Measurements from ENCODE around the gene ERN2. TPM values are rescaled to one million over a fixed set of nuclear protein-coding genes. Genes with fewer than 3 reads are reported as not detected.

The ERN2 gene
- polyA plus RNA-seq, 3 donors, result not detected

DNA sequence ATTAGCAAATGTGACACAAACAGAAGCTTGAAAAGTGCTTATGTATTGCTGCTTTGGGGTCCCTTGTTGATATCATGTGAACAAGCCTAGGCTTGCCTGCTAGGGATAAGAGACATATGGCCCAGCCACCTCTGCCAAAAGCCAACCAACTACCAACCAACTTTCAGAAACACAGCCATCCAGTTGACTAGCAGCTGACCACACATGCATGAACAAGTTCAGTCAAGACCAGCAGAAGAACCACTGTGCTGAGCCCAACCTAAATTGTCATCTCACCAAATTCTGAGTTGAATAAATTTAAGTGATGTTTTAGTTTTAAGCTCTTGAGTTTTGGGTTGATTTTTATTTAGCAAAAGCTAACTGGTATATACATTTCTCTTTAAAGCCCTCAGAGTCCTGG is 3.5 kb downstream of the ERN2 start:
- peaks cover 37 to 50% (median 46%) of the 10 kb centered on the region in 3 donors for H3K27me3 Mint-ChIP-seq (ENCODE audit: low read depth in 3 of 3)
- H3K36me3 ChIP-seq (replicated peaks in 1 of 2; ENCODE audit: control insufficient read depth in 1 of 2, insufficient read depth in 2 of 2, low read length in 2 of 2), result no peaks in the 10 kb centered on the region
- H3K4me3 ChIP-seq (replicated peaks in 1 of 3; ENCODE audit: low read depth in 2 of 3, low read length in 3 of 3), result no peak overlapping the region
- H3K4me1 ChIP-seq (ENCODE audit: control insufficient read depth in 1 of 2, insufficient read depth in 2 of 2, low read length in 2 of 2), result no peaks in the 10 kb centered on the region
- no peaks in the 10 kb centered on the region for H3K79me2 ChIP-seq (ENCODE audit: insufficient read depth, low read length)
- no peak overlapping the region for H3K27ac Mint-ChIP-seq
- H2AFZ ChIP-seq (ENCODE audit: insufficient read depth, low read depth, low read length, poor library complexity, severe bottlenecking), result no peak overlapping the region
- H3K4me1 Mint-ChIP-seq, result peaks cover 2% of the 10 kb centered on the region
- H3K9ac ChIP-seq (ENCODE audit: insufficient read depth, low read length, poor library complexity, severe bottlenecking), result no peak overlapping the region
- H3K27me3 ChIP-seq (ENCODE audit: control insufficient read depth in 2 of 2, insufficient read depth in 2 of 2, low read length in 2 of 2), result peaks cover 15 to 31% of the 10 kb centered on the region in 2 donors
- H3K27ac ChIP-seq (ENCODE audit: low read depth in 1 of 2, low read length in 2 of 2), result no peak overlapping the region
- no peaks in the 10 kb centered on the region for H4K20me1 ChIP-seq (ENCODE audit: insufficient read depth, low read length)
- no peaks in the 10 kb centered on the region for H3K36me3 Mint-ChIP-seq
- no peak for DNase-seq
- H3K9me3 ChIP-seq (replicated peaks in 1 of 2; ENCODE audit: control insufficient read depth in 1 of 2, insufficient read depth in 1 of 2, low read length in 2 of 2), result peaks cover 8 to 16% of the 10 kb centered on the region in 2 donors
- no peak overlapping the region for H3K4me3 Mint-ChIP-seq
- intact Hi-C loops (cut with micrococcal nuclease), result no loop called here
- no peak overlapping the region for H3K4me2 ChIP-seq (replicated peaks; ENCODE audit: extremely low read depth, low read length, poor library complexity, severe bottlenecking)
- TF ChIP-seq, protein P1, sequence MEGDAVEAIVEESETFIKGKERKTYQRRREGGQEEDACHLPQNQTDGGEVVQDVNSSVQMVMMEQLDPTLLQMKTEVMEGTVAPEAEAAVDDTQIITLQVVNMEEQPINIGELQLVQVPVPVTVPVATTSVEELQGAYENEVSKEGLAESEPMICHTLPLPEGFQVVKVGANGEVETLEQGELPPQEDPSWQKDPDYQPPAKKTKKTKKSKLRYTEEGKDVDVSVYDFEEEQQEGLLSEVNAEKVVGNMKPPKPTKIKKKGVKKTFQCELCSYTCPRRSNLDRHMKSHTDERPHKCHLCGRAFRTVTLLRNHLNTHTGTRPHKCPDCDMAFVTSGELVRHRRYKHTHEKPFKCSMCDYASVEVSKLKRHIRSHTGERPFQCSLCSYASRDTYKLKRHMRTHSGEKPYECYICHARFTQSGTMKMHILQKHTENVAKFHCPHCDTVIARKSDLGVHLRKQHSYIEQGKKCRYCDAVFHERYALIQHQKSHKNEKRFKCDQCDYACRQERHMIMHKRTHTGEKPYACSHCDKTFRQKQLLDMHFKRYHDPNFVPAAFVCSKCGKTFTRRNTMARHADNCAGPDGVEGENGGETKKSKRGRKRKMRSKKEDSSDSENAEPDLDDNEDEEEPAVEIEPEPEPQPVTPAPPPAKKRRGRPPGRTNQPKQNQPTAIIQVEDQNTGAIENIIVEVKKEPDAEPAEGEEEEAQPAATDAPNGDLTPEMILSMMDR (IDR thresholded peaks at IDR 0.05), result no peak
- H3K9me3 Mint-ChIP-seq, result peaks cover 4 to 25% (median 21%) of the 10 kb centered on the region in 7 donors

DNA sequence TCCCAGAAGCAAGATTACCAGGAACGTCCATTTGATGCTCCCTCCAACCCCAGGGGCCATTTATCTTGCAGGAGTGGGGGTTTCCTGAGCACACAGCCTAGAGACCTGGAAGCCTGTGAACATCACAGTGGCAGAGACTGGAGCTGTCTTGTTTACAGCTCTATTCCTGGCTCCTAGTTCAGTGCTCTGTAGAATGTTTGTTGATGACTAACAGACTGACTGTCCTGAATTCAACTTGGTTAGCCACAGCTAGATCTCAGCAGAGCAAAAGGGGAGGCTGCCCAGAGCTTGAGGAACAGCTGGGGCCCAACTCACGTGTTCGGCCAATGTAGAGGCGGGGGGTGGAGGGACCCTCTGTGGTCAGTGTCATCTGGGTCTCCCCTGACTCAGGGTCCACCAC is 6.6 kb downstream of the ERN2 start:
- Histone ChIP-seq H3K4me3 (replicated peaks in 1 of 3; ENCODE audit: low read depth in 2 of 3, low read length in 3 of 3) (no peak overlapping the region), H3K27ac (ENCODE audit: low read depth in 1 of 2, low read length in 2 of 2) (no peak overlapping the region), H2AFZ (ENCODE audit: insufficient read depth, low read depth, low read length, poor library complexity, severe bottlenecking) (no peak overlapping the region), H3K4me2 (replicated peaks; ENCODE audit: extremely low read depth, low read length, poor library complexity, severe bottlenecking) (no peak overlapping the region), H3K27me3 (ENCODE audit: control insufficient read depth in 2 of 2, insufficient read depth in 2 of 2, low read length in 2 of 2) (peaks cover 0 to 2% of the 10 kb centered on the region in 2 donors), H3K36me3 (replicated peaks in 1 of 2; ENCODE audit: control insufficient read depth in 1 of 2, insufficient read depth in 2 of 2, low read length in 2 of 2) (no peaks in the 10 kb centered on the region), H3K9me3 (replicated peaks in 1 of 2; ENCODE audit: control insufficient read depth in 1 of 2, insufficient read depth in 1 of 2, low read length in 2 of 2) (peaks cover 13 to 19% of the 10 kb centered on the region in 2 donors), H3K9ac (ENCODE audit: insufficient read depth, low read length, poor library complexity, severe bottlenecking) (no peak overlapping the region), H4K20me1 (ENCODE audit: insufficient read depth, low read length) (no peaks in the 10 kb centered on the region), H3K79me2 (ENCODE audit: insufficient read depth, low read length) (no peaks in the 10 kb centered on the region), H3K4me1 (ENCODE audit: control insufficient read depth in 1 of 2, insufficient read depth in 2 of 2, low read length in 2 of 2) (no peaks in the 10 kb centered on the region)
- DNase-seq, result no peak
- no peaks in the 10 kb centered on the region for H3K4me1 Mint-ChIP-seq
- 94% methylated on average over 3 of the region's 4 CpGs for WGBS (ENCODE audit: insufficient coverage)
- TF ChIP-seq, protein P1 (IDR thresholded peaks at IDR 0.05), result no peak
- H3K27ac Mint-ChIP-seq, result no peak overlapping the region
- H3K4me3 Mint-ChIP-seq, result no peak overlapping the region
- peaks cover 13 to 30% (median 18%) of the 10 kb centered on the region in 3 donors for H3K27me3 Mint-ChIP-seq (ENCODE audit: low read depth in 3 of 3)
- H3K9me3 Mint-ChIP-seq, result peaks cover 7 to 34% (median 27%) of the 10 kb centered on the region in 7 donors
- intact Hi-C loops (cut with micrococcal nuclease), result no loop called here
- H3K36me3 Mint-ChIP-seq, result no peaks in the 10 kb centered on the region
